NOMO-1 treated with DMSO at 0.1 percent for 48 hours (cell line): ENCODE measurements around the gene OVCH2.

Source experiments
- DNase-seq: peaks from one replicate; lab custom pipeline; 2025; ENCODE audit not compliant: unreplicated experiment; lab: John Stamatoyannopoulos, UW

OVCH2 gene

GRCh38 chr11:7643314-7643713 is 63.0 kb downstream of the OVCH2 start:
- no peak for DNase-seq

GRCh38 chr11:7642747-7643146 is 63.5 kb downstream of the OVCH2 start:
- no peak for DNase-seq

- DNase-seq, result no peak
Measured at GRCh38 chr11:7640816-7641215, 65.5 kb downstream of the OVCH2 start.

- no peak for DNase-seq
Measured at GRCh38 chr11:7639643-7640025, 66.6 kb downstream of the OVCH2 start.
